K562 (cell line): ENCODE measurements around the gene TAF1L. TPM values are rescaled to one million over a fixed set of nuclear protein-coding genes. Genes with fewer than 3 reads are reported as not detected.
A peak's percentile ranks its signal among the peaks of the same experiment; 100 is the strongest.
"Not testable (repeated sequence)": the region's sequence is repeated elsewhere in the genome, so short reads cannot be mapped to it uniquely, and the experiment has no call there.

Source experiments
- ATAC-seq: fragments of 200-7000 bp; cut with Tn5 transposase; 3 replicates; pipeline ENCODE4 v1.9.1; 2020; ENCODE audit warnings: moderate library complexity
- BruUV-seq: library from RNA; stranded (reverse); fragments of 400-500 nt; replicated peaks from 2 replicates; lab custom pipeline; 2021; lab: Mats Ljungman, UMichigan
- CTCF ChIA-PET: fragments of 300-600 bp; formaldehyde crosslinking; extraction: SDS; loops from one replicate; lab custom pipeline; 2021; ENCODE audit warnings: low intra/inter-chr PET ratio; lab: Yijun Ruan, JAX
- POLR2A ChIA-PET: fragments of 300-600, 350-650 bp; sonication (Branson Sonifier 250); formaldehyde crosslinking; extraction: SDS; loops from one replicate; lab custom pipeline; 2021; ENCODE audit warnings: antibody characterized with exemption, inconsistent platforms; lab: Yijun Ruan, JAX
- DNase-seq, 4 experiments: peaks; one replicate each; pipeline versions ENCODE4 v3.0.0 to v3.0.0-alpha.2; 2011 to 2018; ENCODE audit warnings: low spot score in 3 of 4, mixed read lengths in 3 of 4; ENCODE audit errors: extremely low read depth in 1 of 4
- FAIRE-seq: peaks from 2 replicates; lab custom pipeline; 2011; peaks lifted over from hg19 to GRCh38; lab: Jason Lieb, UNC
- H2AFZ ChIP-seq: 2 replicates; pipeline ENCODE4 v1.6.0; 2011; ENCODE audit warnings: low read depth, low read length, control low read depth, inconsistent platforms
- H3K27ac ChIP-seq: fragments of 200-600 bp; 3 replicates; pipeline ENCODE4 v1.8.0; 2011; ENCODE audit warnings: low read depth, mild to moderate bottlenecking, control low read depth, inconsistent platforms, low read length, moderate library complexity, mixed read lengths; ENCODE audit errors: extremely low read depth
- H3K27me3 ChIP-seq, 2 experiments: fragments of 300-600 bp in 1 of 2; 2 replicates in 1 of 2; 3 replicates in 1 of 2; pipeline versions ENCODE4 v1.6.0 to v1.8.0; 2011; ENCODE audit warnings: inconsistent platforms in 2 of 2, low read length in 2 of 2, mild to moderate bottlenecking in 1 of 2, mixed read lengths in 1 of 2, moderate library complexity in 1 of 2; ENCODE audit not compliant: control insufficient read depth in 2 of 2, insufficient read depth in 2 of 2
- H3K36me3 ChIP-seq: fragments of 300-600 bp; 3 replicates; pipeline ENCODE4 v1.8.0; 2011; ENCODE audit warnings: mild to moderate bottlenecking, low read length, inconsistent platforms; ENCODE audit not compliant: control insufficient read depth, insufficient read depth
- H3K4me1 ChIP-seq, 2 experiments: fragments of 200-600 bp in 1 of 2; replicated peaks in 1 of 2; 2 replicates in 1 of 2; 3 replicates in 1 of 2; pipeline versions ENCODE4 v1.5.1 to v1.8.0; 2011; ENCODE audit warnings: inconsistent platforms in 2 of 2, low read length in 2 of 2, mild to moderate bottlenecking in 1 of 2, mixed read lengths in 1 of 2, moderate library complexity in 1 of 2; ENCODE audit not compliant: control insufficient read depth in 2 of 2, insufficient read depth in 2 of 2
- H3K4me2 ChIP-seq: 2 replicates; pipeline ENCODE4 v1.6.1; 2011; ENCODE audit warnings: low read length, control low read depth, inconsistent platforms, mixed read lengths; ENCODE audit not compliant: insufficient read depth
- H3K4me3 ChIP-seq: fragments of 200-600 bp; sonication (generic), shearing (Covaris generic); 2 replicates; pipeline ENCODE4 v1.5.1; 2016; ENCODE audit warnings: control low read depth, inconsistent platforms
- H3K79me2 ChIP-seq: fragments of 200-600 bp; 3 replicates; pipeline ENCODE4 v1.8.0; 2011; ENCODE audit warnings: low read length, inconsistent platforms; ENCODE audit not compliant: control insufficient read depth, insufficient read depth
- H3K9ac ChIP-seq, 2 experiments: 2 replicates each; pipeline versions ENCODE4 v1.6.0 to v1.6.1; 2011; ENCODE audit warnings: low read depth in 2 of 2, low read length in 2 of 2, control low read depth in 1 of 2, inconsistent platforms in 1 of 2, mild to moderate bottlenecking in 1 of 2, mixed read lengths in 1 of 2; ENCODE audit not compliant: insufficient read depth in 1 of 2
- H3K9me1 ChIP-seq: one replicate; pipeline ENCODE4 v1.6.0; 2011; ENCODE audit warnings: inconsistent platforms, mild to moderate bottlenecking, low read length, moderate library complexity; ENCODE audit not compliant: control insufficient read depth, insufficient read depth
- H3K9me3 ChIP-seq: replicated peaks from 2 replicates; pipeline ENCODE4 v1.5.1; 2011; ENCODE audit warnings: low read depth, low read length, inconsistent platforms; ENCODE audit not compliant: control insufficient read depth, insufficient read depth
- H4K20me1 ChIP-seq: replicated peaks from 2 replicates; pipeline ENCODE4 v1.6.1; 2011; ENCODE audit warnings: low read length, inconsistent platforms, mixed read lengths; ENCODE audit not compliant: control insufficient read depth, insufficient read depth
- CTBP1 ChIP-seq: fragments of 450-650 bp; IDR thresholded peaks from 2 replicates; pipeline ENCODE4 v1.6.1; 2016; ENCODE audit warnings: borderline replicate concordance
- FOSL1 ChIP-seq: fragments of 200-800 bp; sonication (Bioruptor generic); conservative IDR thresholded peaks from 2 replicates; pipeline ENCODE4 v1.6.1; 2016; ENCODE audit warnings: missing genetic modification characterization, missing compliant biosample characterization
- HMBOX1 ChIP-seq: sonication (generic); IDR thresholded peaks from 2 replicates; pipeline ENCODE4 v1.6.1; 2016
- ZNF354B ChIP-seq: fragments of 250-450 bp; sonication (Bioruptor Pico); IDR thresholded peaks from 2 replicates; pipeline ENCODE4 v1.4.0; 2020
- WGBS: fragments of 100-300 bp; shearing (Covaris generic); methylation state at CpG from one replicate; pipeline ENCODE4 v1.1.6; 2016; ENCODE audit warnings: low coverage, mixed read lengths; ENCODE audit not compliant: insufficient coverage; ENCODE audit errors: missing lambda C conversion rate; 5-methylcytosine and 5-hydroxymethylcytosine counted together
- in situ Hi-C: fragments of 300-500 bp; cut with MboI; formaldehyde crosslinking; loops from 4 replicates; pipeline ENCODE4 v1.15.0; 2018; ENCODE audit warnings: inconsistent platforms, mixed read lengths
- intact Hi-C: fragments of 100-400 bp; cut with micrococcal nuclease; formaldehyde crosslinking; loops from 2 replicates; pipeline ENCODE4 v1.14.2; 2022
- polyA plus RNA-seq, 8 experiments: library from polyadenylated mRNA; depleted of rRNA in 4 of 8; stranded (reverse) in 5 of 8; unstranded in 3 of 8; fragments of >200 nt; fragmentation: Nextera tagmentation in 2 of 8; fragmentation: Illumina TruSeq in 1 of 8; extraction: Ambion mirVana in 2 of 8; extraction: Trizol in 1 of 8; gene quantifications; 2 replicates each; pipeline versions ENCODE4 v1.2.1 to v1.2.3, GENCODE V29; 2011 to 2014; ENCODE audit warnings: inconsistent platforms in 1 of 8, missing spikeins in 1 of 8
- total RNA-seq, 7 experiments: library from RNA; depleted of rRNA in 6 of 7; stranded (reverse); fragments of >200 nt in 6 of 7; fragmentation: Illumina TruSeq in 2 of 7; extraction: Trizol in 2 of 7; gene quantifications; 2 replicates each; pipeline versions ENCODE4 v1.2.1 to v1.2.3, GENCODE V29; 2011 to 2021; ENCODE audit warnings: low replicate concordance in 1 of 7
- TF ChIP-seq, protein P1 (sequence below), 2 experiments: fragments of 450-650 bp in 1 of 2; sonication (generic) in 1 of 2; formaldehyde crosslinking in 1 of 2; IDR thresholded peaks in 1 of 2; conservative IDR thresholded peaks in 1 of 2; 2 replicates each; pipeline versions ENCODE4 v1.6.1 to v1.8.1; 2016 to 2023; ENCODE audit warnings: mild to moderate bottlenecking in 2 of 2, moderate library complexity in 2 of 2, inconsistent platforms in 1 of 2, missing genetic modification reagents in 1 of 2

The TAF1L gene
- total and polyA plus RNA-seq, 9 of the 15 experiments (the other 6 are each of a cell fraction or from before 2014, with no cell fraction given): 0.01 to 0.04 (median 0.03) TPM; not detected in 3

DNA sequence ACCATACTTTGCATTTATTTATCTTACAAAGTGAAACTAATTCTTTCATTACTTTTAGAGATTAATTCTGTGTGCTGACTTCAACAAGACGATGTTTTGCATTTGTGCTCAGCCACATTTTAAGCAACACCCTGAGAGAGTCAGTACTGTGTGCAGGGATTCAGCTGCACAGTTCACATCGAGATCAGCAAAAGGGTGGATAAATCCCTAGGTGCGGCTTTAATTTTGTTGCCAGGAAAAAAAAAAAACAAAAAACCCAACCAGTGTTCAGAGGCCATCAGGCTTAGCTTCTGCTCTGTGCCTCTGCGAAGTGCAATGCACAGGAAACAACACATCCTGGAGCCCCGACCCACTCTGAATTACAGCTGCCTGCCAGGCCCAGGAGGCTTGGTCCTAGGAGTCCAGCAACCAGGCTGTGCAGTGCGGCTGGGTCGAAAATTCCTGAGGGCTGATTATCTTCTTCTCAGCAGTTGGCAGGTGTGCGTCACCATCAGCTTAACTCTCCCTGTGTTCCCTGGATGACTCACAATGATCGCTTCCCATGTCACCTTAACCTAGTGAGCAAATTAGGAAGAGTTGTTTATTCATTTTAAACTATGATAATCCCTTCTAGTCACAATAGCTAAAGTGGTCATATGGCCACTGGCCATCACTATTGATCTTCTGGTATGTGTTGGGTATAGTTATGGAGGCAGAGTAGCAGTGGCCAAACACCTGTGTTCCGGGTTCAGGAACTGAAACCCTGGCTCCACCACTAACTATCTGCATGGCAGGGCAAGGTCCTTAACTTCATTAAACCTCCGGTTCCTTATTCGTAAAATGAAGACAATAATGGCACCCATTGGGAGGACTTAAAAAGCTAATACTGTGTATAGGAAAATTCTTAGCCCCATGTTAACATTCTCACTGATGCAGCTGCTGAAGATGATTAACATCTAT is 31.3 kb downstream of the TAF1L start:
- in situ Hi-C loops: no loop called here
- H4K20me1 ChIP-seq: no peaks in the 10 kb centered on the region
- H3K4me1 ChIP-seq: no peaks in the 10 kb centered on the region
- no peaks in the 10 kb centered on the region; a peak in 1 of 5 replicates for H3K27me3 ChIP-seq
- intact Hi-C loops: no loop called here
- H3K9me1 ChIP-seq: no peaks in the 10 kb centered on the region
- H3K79me2 ChIP-seq: no peaks in the 10 kb centered on the region
- DNase-seq (peak in 1 of 4 experiments; percentile 15), ATAC-seq (peak; percentile 43; the same call in 2 of the 3 replicates), FAIRE-seq (no peak)
- no peak overlapping the region for H2AFZ ChIP-seq
- H3K9me3 ChIP-seq: no peaks in the 10 kb centered on the region
- WGBS: 5% methylated on average over 12 of the region's 12 CpGs
- no peak overlapping the region for H3K4me2 ChIP-seq
- ChIA-PET CTCF (no interaction called here), POLR2A (no interaction called here)
- no peak overlapping the region for H3K4me3 ChIP-seq
- no TSS peak for BruUV-seq
- TF ChIP-seq, protein P1, sequence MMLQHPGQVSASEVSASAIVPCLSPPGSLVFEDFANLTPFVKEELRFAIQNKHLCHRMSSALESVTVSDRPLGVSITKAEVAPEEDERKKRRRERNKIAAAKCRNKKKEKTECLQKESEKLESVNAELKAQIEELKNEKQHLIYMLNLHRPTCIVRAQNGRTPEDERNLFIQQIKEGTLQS (IDR thresholded peaks at IDR 0.05): peak; percentile 41
- TF ChIP-seq, protein P1 (CRISPR knock-in tag; conservative IDR thresholded peaks at IDR 0.05): no peak
- TF ChIP-seq ZNF354B (CRISPR knock-in tag) (no peak), FOSL1 (0 out of 2 replicates have a peak, but pooled peaks have one; percentile 39), HMBOX1 (peak; percentile 28; the same call in 1 of the 2 replicates), CTBP1 (peak; percentile 52; the same call in 1 of the 2 replicates)
- no peaks in the 10 kb centered on the region for H3K36me3 ChIP-seq
- H3K9ac ChIP-seq: no peak overlapping the region
- no peak overlapping the region for H3K27ac ChIP-seq

GRCh38 chr9:32599021-32599420 is 36.4 kb downstream of the TAF1L start:
- CTCF ChIA-PET, ATAC-seq, H4K20me1 ChIP-seq, in situ Hi-C loops, H3K9ac ChIP-seq, H3K4me2 ChIP-seq, H3K4me1 ChIP-seq, H3K27ac ChIP-seq, H2AFZ ChIP-seq, FAIRE-seq, H3K79me2 ChIP-seq, BruUV-seq, H3K4me3 ChIP-seq, intact Hi-C loops, H3K36me3 ChIP-seq, DNase-seq, H3K9me3 ChIP-seq, H3K27me3 ChIP-seq, H3K9me1 ChIP-seq: not testable (repeated sequence)
- WGBS: 0% methylated on average over 3 of the region's 3 CpGs
- POLR2A ChIA-PET: interaction anchor here (0.8 kb wide), 1 partner anchor 344 kb away, joined by 3 read pairs; no protein-coding TSS in a partner anchor
